VCaP (cell line): Measurements from ENCODE around the gene KLHL40.

Source experiments
- H3K27ac ChIP-seq: fragments of 450-650 bp; 2 replicates; pipeline ENCODE4 v1.5.1; 2017
- CTCF ChIP-seq: fragments of 450-650 bp; conservative IDR thresholded peaks from 2 replicates; pipeline ENCODE4 v1.5.1; 2017; ENCODE audit warnings: mild to moderate bottlenecking, moderate library complexity

Gene KLHL40

GRCh38 chr3:42685363-42685881 lies at the start of gene KLHL40:
TSS of gene KLHL40 (plus strand) at chr3:42685537. CDS start at chr3:42685619, 82 bp downstream.
- no peak within 1 kb of the TSS for H3K27ac ChIP-seq
- TF ChIP-seq CTCF = no peak

- TF ChIP-seq CTCF = no peak
Observed at GRCh38 chr3:42637001-42637400, 48.3 kb upstream of the KLHL40 start.

GRCh38 chr3:42638339-42638842 lies 46.9 kb upstream of the KLHL40 start:
- no peak overlapping the region for H3K27ac ChIP-seq

More at GRCh38 chr3:42637001-42637400, 48.3 kb upstream of the KLHL40 start:
- H3K27ac ChIP-seq = no peak overlapping the region

GRCh38 chr3:42639192-42639591 lies 46.1 kb upstream of the KLHL40 start:
- no peak for TF ChIP-seq CTCF
- no peak overlapping the region for H3K27ac ChIP-seq

More at GRCh38 chr3:42638339-42638842, 46.9 kb upstream of the KLHL40 start:
- TF ChIP-seq CTCF = no peak

GRCh38 chr3:42640129-42640528 lies 45.2 kb upstream of the KLHL40 start:
- no peak for TF ChIP-seq CTCF
- H3K27ac ChIP-seq = no peak overlapping the region

- H3K27ac ChIP-seq = no peak overlapping the region
- no peak for TF ChIP-seq CTCF
Observed at GRCh38 chr3:42640771-42641370, 44.5 kb upstream of the KLHL40 start.

- no peak for TF ChIP-seq CTCF
- no peak overlapping the region for H3K27ac ChIP-seq
Observed at GRCh38 chr3:42647821-42648459, 37.4 kb upstream of the KLHL40 start.
